GM12874 (cell line): ENCODE data around the gene ARHGAP42.

Experiments
- TF ChIP-seq, protein P1 (sequence below): IDR thresholded peaks from 2 replicates; pipeline ENCODE4 v1.5.1; 2011; ENCODE audit warnings: low read depth, mild to moderate bottlenecking, control low read depth, low read length, moderate library complexity; ENCODE audit not compliant: insufficient read depth

Gene ARHGAP42, protein sequence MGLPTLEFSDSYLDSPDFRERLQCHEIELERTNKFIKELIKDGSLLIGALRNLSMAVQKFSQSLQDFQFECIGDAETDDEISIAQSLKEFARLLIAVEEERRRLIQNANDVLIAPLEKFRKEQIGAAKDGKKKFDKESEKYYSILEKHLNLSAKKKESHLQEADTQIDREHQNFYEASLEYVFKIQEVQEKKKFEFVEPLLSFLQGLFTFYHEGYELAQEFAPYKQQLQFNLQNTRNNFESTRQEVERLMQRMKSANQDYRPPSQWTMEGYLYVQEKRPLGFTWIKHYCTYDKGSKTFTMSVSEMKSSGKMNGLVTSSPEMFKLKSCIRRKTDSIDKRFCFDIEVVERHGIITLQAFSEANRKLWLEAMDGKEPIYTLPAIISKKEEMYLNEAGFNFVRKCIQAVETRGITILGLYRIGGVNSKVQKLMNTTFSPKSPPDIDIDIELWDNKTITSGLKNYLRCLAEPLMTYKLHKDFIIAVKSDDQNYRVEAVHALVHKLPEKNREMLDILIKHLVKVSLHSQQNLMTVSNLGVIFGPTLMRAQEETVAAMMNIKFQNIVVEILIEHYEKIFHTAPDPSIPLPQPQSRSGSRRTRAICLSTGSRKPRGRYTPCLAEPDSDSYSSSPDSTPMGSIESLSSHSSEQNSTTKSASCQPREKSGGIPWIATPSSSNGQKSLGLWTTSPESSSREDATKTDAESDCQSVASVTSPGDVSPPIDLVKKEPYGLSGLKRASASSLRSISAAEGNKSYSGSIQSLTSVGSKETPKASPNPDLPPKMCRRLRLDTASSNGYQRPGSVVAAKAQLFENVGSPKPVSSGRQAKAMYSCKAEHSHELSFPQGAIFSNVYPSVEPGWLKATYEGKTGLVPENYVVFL

DNA sequence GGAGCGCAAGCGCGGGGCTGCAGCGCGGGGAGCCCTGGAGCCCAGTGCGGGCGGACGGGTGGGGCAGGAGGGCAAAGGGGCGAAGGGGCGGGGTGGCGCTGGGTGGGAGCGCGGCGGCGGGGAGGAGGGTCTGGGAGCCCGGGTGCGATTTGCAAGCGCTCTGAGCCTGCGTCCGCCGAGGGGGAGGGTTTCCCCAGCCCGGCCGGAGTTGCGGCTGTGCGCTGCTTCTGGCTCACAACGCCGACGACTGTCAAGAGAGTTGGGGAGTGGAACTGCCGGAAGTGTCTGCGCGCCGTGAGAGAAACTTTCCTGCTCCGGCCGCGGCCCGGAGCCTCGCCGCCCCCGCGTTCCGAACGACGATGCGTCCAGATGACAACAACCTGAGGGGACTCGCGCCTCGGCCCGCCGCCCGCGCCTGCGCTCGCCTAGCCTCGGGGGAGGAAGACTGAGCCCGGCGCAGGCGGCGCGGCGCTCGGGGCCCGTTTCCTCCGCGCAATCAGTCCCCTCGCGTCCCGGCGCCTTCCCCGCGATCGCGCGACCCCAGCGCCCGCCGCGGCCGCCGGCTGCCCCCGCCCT is at the start of gene ARHGAP42:
TSS of gene ARHGAP42 (plus strand) at position 235 of the 576 bp plus-strand sequence. CDS start 391 bp downstream, outside the sequence.
- TF ChIP-seq, protein P1, sequence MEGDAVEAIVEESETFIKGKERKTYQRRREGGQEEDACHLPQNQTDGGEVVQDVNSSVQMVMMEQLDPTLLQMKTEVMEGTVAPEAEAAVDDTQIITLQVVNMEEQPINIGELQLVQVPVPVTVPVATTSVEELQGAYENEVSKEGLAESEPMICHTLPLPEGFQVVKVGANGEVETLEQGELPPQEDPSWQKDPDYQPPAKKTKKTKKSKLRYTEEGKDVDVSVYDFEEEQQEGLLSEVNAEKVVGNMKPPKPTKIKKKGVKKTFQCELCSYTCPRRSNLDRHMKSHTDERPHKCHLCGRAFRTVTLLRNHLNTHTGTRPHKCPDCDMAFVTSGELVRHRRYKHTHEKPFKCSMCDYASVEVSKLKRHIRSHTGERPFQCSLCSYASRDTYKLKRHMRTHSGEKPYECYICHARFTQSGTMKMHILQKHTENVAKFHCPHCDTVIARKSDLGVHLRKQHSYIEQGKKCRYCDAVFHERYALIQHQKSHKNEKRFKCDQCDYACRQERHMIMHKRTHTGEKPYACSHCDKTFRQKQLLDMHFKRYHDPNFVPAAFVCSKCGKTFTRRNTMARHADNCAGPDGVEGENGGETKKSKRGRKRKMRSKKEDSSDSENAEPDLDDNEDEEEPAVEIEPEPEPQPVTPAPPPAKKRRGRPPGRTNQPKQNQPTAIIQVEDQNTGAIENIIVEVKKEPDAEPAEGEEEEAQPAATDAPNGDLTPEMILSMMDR, result no peak

DNA sequence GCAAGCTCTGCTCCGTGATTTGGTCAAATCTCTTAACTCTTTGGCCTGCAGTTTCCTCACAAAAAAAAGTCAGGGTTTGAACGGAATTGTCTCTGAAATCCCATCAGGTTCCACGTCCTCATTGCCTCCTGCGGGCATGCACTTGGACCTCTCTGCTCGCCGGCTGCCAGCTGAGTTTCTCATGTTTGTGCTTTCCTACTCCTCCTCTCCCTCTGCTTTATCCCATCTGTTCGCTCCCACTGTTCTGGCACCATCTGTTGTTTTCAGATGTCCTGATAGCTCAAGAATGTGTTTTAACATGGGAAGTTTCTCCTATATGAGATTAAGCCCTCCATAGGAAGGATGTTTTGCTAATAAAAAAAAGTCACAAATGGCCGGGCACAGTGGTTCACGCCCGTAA is 49.4 kb upstream of the ARHGAP42 start:
- TF ChIP-seq, protein P1, result no peak

DNA sequence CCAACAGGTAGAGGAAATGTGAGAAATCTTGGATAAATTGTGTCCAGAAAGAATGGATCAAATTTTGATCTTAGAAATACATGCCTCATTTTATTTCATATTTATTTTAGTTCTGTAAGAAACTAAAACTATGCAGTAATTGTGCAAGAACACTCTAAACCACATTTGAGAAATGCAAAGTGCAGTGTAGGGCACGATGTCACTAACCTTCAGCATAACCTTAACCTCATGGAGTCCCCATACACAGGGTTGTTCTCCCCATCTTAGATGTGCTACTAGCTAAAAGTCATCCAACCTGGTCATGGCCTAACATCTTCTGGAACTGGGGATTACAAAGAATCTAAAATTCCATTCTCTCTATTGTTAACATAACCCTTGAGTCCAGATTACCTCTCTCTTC is 48.4 kb upstream of the ARHGAP42 start:
- TF ChIP-seq, protein P1, result no peak

DNA sequence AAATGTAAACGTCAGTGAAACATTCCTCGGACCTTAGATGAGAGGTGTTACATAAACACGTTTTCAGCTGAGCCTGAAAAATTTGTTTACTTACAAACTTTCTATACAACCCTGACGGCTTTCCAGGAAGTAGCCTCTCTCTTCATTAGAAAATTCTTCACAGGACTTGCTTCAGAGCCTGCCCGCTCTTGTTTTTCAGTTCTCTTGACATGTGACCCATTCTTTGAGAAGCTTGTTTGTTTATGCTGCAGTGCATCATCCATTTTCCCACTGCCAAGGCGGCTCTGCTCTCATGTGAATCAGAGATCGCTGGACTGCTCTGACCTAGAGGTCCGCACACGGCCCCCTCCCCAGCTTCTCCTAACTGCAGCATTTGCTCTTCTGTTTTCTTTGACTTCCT is 47.9 kb upstream of the ARHGAP42 start:
- TF ChIP-seq, protein P1, result no peak

DNA sequence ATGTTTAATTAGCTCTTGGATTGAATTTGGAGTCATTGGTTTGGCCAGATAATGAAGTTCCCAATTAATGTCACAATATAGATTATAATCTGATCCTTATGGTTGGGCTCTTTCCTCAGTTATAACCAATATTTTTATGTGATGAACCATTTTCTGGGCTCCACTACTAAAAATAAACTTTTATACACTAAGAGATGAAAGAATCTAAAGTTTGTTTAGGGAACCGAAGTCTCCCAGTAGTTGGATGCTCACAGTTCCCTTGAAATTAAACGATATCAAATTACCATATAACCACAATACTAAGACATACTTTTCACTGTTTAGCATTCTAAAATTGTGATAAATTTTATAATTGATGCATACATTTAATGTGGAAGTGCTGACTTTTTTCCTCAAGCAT is 47.0 kb upstream of the ARHGAP42 start:
- TF ChIP-seq, protein P1, result no peak

DNA sequence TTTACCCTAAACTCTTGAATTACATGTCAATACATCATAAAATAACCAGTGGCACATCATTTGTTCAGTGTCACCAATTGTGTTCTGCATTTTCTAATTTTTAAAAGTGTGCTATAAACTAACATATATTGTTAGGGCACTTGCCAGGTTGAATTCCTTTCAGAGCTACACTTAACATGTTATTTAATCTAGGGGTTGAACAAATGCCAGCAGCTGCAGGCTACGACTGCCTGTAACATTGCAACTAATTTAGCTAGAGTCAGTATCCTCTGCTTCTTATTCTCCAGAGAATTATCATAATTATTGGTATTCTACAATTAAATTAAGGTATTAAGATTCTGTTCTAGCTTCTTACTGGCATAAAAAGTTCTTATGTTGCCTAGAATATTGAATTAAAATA is 46.4 kb upstream of the ARHGAP42 start:
- TF ChIP-seq, protein P1, result no peak

DNA sequence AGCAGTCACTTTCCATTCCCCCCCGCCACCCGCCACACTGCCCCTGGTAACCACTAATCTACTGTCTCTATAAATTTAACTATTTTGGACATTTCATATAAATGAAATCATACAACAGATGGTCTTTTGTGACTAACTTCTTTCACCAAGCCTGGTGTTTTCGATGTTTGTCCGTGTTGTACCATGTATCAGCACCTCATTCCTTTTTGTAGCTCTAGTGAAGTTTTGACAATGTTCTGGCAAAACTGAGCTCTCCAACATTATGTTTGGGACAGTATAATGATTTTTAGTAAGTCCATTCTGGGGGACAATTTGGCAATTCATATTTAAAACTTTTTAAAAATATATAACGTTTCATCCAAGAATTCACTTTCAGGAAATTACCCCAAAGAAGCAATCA is 45.6 kb upstream of the ARHGAP42 start:
- TF ChIP-seq, protein P1, result no peak
